ENCODE results near the gene CHST11. TPM values are rescaled to one million over a fixed set of nuclear protein-coding genes. Genes with fewer than 3 reads are reported as not detected.

Gene CHST11
- total and polyA plus RNA-seq, 9 of the 15 experiments (the other 6 are each of a cell fraction or from before 2014, with no cell fraction given) = 2.3 to 38.7 (median 15.0) TPM

DNA sequence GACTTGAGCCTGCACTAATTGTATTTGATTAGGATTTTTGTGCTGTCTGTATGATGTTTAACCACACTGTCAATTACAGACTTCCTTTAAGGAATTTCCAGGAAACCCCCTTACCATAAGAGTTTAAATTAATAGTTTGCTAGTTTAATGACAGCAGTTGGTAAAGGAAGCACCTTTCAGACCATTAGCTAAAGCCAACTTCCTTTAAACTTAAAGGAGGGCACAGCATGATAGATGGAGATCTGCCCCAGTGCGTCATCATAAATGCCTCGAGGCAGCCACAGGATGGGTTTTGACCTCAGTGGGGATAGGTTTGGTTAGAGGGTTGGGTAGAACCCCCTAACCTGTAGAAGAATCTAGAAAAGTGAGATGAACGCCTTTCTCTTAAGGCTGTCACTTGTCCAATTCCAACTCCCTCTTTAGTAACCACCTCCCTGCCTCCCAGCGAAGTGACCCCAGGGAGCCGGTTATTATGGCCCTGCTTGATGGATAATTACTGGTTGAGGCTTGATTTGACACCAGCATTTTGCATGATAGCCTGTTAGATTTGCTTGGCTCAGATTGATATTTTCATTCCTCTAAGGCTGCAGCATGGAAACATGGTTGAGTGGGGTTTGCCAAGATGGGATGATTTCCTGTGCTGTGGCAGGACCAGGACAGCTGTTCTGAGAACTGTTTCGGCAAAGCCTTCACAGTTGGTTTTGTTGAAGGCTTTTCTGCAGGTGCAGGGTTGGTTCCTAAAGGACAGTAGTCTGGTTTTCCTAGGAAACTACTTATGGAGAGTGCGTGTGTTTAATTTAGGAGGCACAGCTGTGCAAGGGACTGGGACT, 62.7 kb downstream of the CHST11 start:
- H2AFZ ChIP-seq (ENCODE audit: low read depth, low read length) = no peak overlapping the region
- intact Hi-C loops (cut with micrococcal nuclease) = loop anchor here (5.0 kb wide), 1 partner anchor 78 kb away; no protein-coding TSS in a partner anchor
- FAIRE-seq (no peak), DNase-seq (ENCODE audit: extremely low read depth in 1 of 4, low spot score in 3 of 4) (no peak), ATAC-seq (no peak)
- POLR2A ChIA-PET = interaction anchor here (0.6 kb wide), 1 partner anchor 45 kb away, joined by 3 read pairs; no protein-coding TSS in a partner anchor
- peaks cover 90% of the 10 kb centered on the region for H3K79me2 ChIP-seq (ENCODE audit: control insufficient read depth, insufficient read depth, low read length)
- WGBS (ENCODE audit: insufficient coverage, low coverage, missing lambda C conversion rate) = 74% methylated on average over 7 of the region's 7 CpGs
- H3K27me3 ChIP-seq (ENCODE audit: control insufficient read depth in 2 of 2, insufficient read depth in 2 of 2, low read length in 2 of 2) = no peaks in the 10 kb centered on the region
- peaks cover 6% of the 10 kb centered on the region; the same call in 1 of the 2 replicates for H4K20me1 ChIP-seq (replicated peaks; ENCODE audit: control insufficient read depth, insufficient read depth, low read length)
- H3K9me1 ChIP-seq (ENCODE audit: control insufficient read depth, insufficient read depth, low read length) = no peaks in the 10 kb centered on the region
- no peak overlapping the region for H3K4me2 ChIP-seq (ENCODE audit: insufficient read depth, low read length)
- peaks cover 0 to 25% of the 10 kb centered on the region in 2 experiments; a peak in 3 of 5 replicates for H3K4me1 ChIP-seq (replicated peaks in 1 of 2; ENCODE audit: control insufficient read depth in 2 of 2, insufficient read depth in 2 of 2, low read length in 2 of 2)
- no peak overlapping the region for H3K4me3 ChIP-seq
- H3K9me3 ChIP-seq (replicated peaks; ENCODE audit: control insufficient read depth, insufficient read depth, low read depth, low read length) = no peaks in the 10 kb centered on the region; the same call in 1 of the 2 replicates
- CTCF ChIA-PET (ENCODE audit: low intra/inter-chr PET ratio) = no interaction called here
- no peak overlapping the region for H3K9ac ChIP-seq (ENCODE audit: insufficient read depth in 1 of 2, low read depth in 2 of 2, low read length in 2 of 2)
- BruUV-seq (replicated peaks) = no TSS peak
- H3K27ac ChIP-seq (ENCODE audit: extremely low read depth, low read depth, low read length) = no peak overlapping the region
- in situ Hi-C loops (cut with MboI) = no loop called here
- H3K36me3 ChIP-seq (ENCODE audit: control insufficient read depth, insufficient read depth, low read length) = no peaks in the 10 kb centered on the region
- TF ChIP-seq, protein P1, sequence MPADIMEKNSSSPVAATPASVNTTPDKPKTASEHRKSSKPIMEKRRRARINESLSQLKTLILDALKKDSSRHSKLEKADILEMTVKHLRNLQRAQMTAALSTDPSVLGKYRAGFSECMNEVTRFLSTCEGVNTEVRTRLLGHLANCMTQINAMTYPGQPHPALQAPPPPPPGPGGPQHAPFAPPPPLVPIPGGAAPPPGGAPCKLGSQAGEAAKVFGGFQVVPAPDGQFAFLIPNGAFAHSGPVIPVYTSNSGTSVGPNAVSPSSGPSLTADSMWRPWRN (IDR thresholded peaks at IDR 0.05; ENCODE audit: low read depth) = no peak
- TF ChIP-seq KLF1 (tag; IDR thresholded peaks at IDR 0.05) (no peak), KDM2B (CRISPR knock-in tag; IDR thresholded peaks at IDR 0.05) (no peak), TBL1XR1 (IDR thresholded peaks at IDR 0.05; ENCODE audit: low read length in 2 of 2) (no peak), ZNF511 (CRISPR knock-in tag; IDR thresholded peaks at IDR 0.05) (no peak), ZNF764 (CRISPR knock-in tag; IDR thresholded peaks at IDR 0.05; ENCODE audit: low read depth) (no peak), HMGN3 (IDR thresholded peaks at IDR 0.05; ENCODE audit: borderline replicate concordance, extremely low read depth, insufficient read length, low read depth, low read length) (no peak), ZNF639 (CRISPR knock-in tag; conservative IDR thresholded peaks at IDR 0.05 in 1 of 2, IDR thresholded peaks at IDR 0.05 in 1 of 2) (no peak)
